OCI-LY7 (cell line): ENCODE measurements around the gene FAM227B.

Source experiments
- CTCF ChIP-seq: fragments of 200-600 bp; sonication (generic); conservative IDR thresholded peaks from 2 replicates; pipeline ENCODE4 v1.5.1; 2014; ENCODE audit warnings: mild to moderate bottlenecking, antibody characterized with exemption, low read length, moderate library complexity, mixed read lengths
- EZH2phosphoT487 ChIP-seq: fragments of 200-600 bp; sonication (generic); IDR thresholded peaks from 2 replicates; pipeline ENCODE4 v1.6.1; 2018; ENCODE audit warnings: low read depth, borderline replicate concordance, mild to moderate bottlenecking, mixed run types, antibody characterized with exemption, low read length, moderate library complexity, mixed read lengths

- no peak for TF ChIP-seq CTCF
- no peak for TF ChIP-seq EZH2phosphoT487
These were observed 156.1 kb downstream of the FAM227B start for GRCh38 chr15:49464522-49464921.
